ENCODE data around the gene DCAF12L1. TPM values are rescaled to one million over a fixed set of nuclear protein-coding genes. Genes with fewer than 3 reads are reported as not detected.

Gene DCAF12L1
- total RNA-seq, result 0.41 TPM

- DNase-seq (ENCODE audit: low spot score in 2 of 2) (peak in 1 of 2 donors; percentile 6), FAIRE-seq (no peak)
These were observed at the start of gene DCAF12L1 for GRCh38 chrX:126552313-126553022. DCAF12L1 (minus strand) TSS chrX:126552814; CDS start chrX:126552608, 206 bp downstream.

GRCh38 chrX:126580877-126581276 is 28.3 kb upstream of the DCAF12L1 start:
- FAIRE-seq, result no peak

GRCh38 chrX:126575911-126576310 is 23.3 kb upstream of the DCAF12L1 start:
- no peak for FAIRE-seq

More at GRCh38 chrX:126580877-126581276, 28.3 kb upstream of the DCAF12L1 start:
- DNase-seq (ENCODE audit: low spot score in 2 of 2), result no peak

GRCh38 chrX:126557151-126557550 is 4.5 kb upstream of the DCAF12L1 start:
- DNase-seq (ENCODE audit: low spot score in 2 of 2) (no peak), FAIRE-seq (no peak)

More at GRCh38 chrX:126575911-126576310, 23.3 kb upstream of the DCAF12L1 start:
- no peak for DNase-seq (ENCODE audit: low spot score in 2 of 2)

- DNase-seq (ENCODE audit: low spot score in 2 of 2) (no peak), FAIRE-seq (no peak)
These were observed 795 bp downstream of the DCAF12L1 start for GRCh38 chrX:126551725-126552312.

- FAIRE-seq (no peak), DNase-seq (ENCODE audit: low spot score in 2 of 2) (no peak)
These were observed 1.3 kb downstream of the DCAF12L1 start for GRCh38 chrX:126551306-126551705.

- FAIRE-seq (no peak), DNase-seq (ENCODE audit: low spot score in 2 of 2) (no peak)
These were observed 1.8 kb downstream of the DCAF12L1 start for GRCh38 chrX:126550816-126551215.

GRCh38 chrX:126509923-126510322 is 42.7 kb downstream of the DCAF12L1 start:
- no peak for FAIRE-seq
- DNase-seq (ENCODE audit: low spot score in 2 of 2), result no peak

Small RNA genes lying within 50 kb of the gene (small RNA-seq; reads per million reads assigned to genes)
- not detected for gene Z69908.1
